ENCODE results near the gene FUCA1. TPM values are rescaled to one million over a fixed set of nuclear protein-coding genes. Genes with fewer than 3 reads are reported as not detected.
"Not testable (repeated sequence)": the region's sequence is repeated elsewhere in the genome, so short reads cannot be mapped to it uniquely, and the experiment has no call there.

FUCA1 gene
- total RNA-seq, 2 experiments from 2014 or later, result 3.6 to 4.1 TPM

DNA sequence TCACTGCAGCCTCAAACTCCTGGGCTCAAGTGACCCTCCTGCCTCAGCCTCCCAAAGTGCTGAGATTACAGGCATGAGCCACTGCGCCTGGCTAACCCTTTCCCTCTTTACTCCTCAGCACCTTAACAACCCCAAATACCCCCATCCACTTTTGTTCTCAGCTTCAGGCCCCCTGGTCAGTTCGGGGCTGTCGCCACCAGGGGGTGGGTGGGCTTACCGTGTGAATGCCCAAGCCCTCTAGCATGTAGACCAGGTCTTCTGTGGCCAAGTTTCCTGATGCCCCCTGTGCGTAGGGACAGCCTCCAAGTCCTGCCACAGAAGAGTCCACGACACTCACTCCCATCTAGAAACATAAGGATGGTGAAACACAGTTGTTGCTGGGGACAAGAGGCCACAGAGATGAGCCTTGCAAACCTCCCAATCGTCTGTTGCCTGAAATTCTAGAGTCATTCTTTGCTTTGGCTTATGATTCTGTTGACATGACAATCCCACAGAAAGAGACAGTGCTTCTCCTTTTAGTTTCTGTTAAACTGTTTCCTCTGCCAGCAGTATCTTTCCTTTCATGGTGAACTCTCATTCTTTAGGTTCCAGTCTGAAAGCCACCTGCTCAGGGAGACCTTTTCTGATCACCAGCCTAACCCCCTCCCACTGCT lies 63.8 kb downstream of the FUCA1 start:
- peak overlapping the region; percentile 54 for H3K4me3 Mint-ChIP-seq

DNA sequence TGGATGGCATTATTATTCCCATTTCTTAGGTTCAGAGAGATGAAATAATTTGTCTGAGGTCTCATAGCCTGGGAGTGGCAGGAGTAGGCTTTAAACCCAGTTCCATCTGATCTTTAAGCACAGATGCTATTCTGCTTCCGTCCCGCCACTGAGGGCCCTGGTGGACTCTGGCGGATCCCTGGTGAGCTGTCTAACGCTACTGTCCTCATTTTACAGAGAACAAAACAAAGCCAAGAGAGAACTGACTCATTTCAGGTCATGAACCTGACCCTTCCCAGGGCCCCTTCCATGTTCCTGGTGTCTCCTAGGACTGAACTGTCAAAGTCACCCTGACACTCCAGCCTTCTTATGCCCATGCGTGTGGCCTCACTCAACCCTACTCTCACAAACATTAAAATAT lies 64.4 kb downstream of the FUCA1 start:
- no peaks in the 10 kb centered on the region for H3K27me3 Mint-ChIP-seq
- no peaks in the 10 kb centered on the region for H3K9me3 Mint-ChIP-seq
- Histone ChIP-seq H3K4me3 (ENCODE audit: low read length) (no peak overlapping the region), H3K36me3 (ENCODE audit: insufficient read depth, low read length) (peaks cover 7% of the 10 kb centered on the region), H3K4me1 (ENCODE audit: insufficient read depth, low read length) (peaks cover 26% of the 10 kb centered on the region), H3K27me3 (ENCODE audit: control insufficient read depth in 1 of 2, insufficient read depth in 2 of 2, low read length in 2 of 2) (no peaks in the 10 kb centered on the region), H3K27ac (ENCODE audit: low read depth in 1 of 2, low read length in 2 of 2) (no peak overlapping the region), H3K9me3 (ENCODE audit: control insufficient read depth in 1 of 2, insufficient read depth in 1 of 2, low read length in 2 of 2) (no peaks in the 10 kb centered on the region)
- CTCF ChIA-PET, result no interaction called here
- ATAC-seq (ENCODE audit: poor library complexity), result no peak
- intact Hi-C loops (cut with DNase I, micrococcal nuclease), result loop anchor here in 1 of 2 experiments (2.0 to 10.0 kb wide), 4 partner anchors 21 to 439 kb away; partner anchors contain the start of genes HMGCL, PNRC2 and ZNF436
- H3K36me3 Mint-ChIP-seq (ENCODE audit: low read depth), result peaks cover 22% of the 10 kb centered on the region
- peak overlapping the region; percentile 49 for H3K27ac Mint-ChIP-seq
- peaks cover 14% of the 10 kb centered on the region for H3K4me1 Mint-ChIP-seq (ENCODE audit: low read depth)
- TF ChIP-seq CTCF (IDR thresholded peaks at IDR 0.05), result no peak
- POLR2A ChIA-PET, result interaction anchor here (0.8 kb wide), 1 partner anchor 22 kb away, joined by 3 read pairs; the partner anchor contains the start of gene HMGCL
- H3K4me3 Mint-ChIP-seq, result peak overlapping the region; percentile 54
- no peak for DNase-seq

More for the DNA sequence above, 63.8 kb downstream of the FUCA1 start:
- Histone ChIP-seq H3K4me3 (ENCODE audit: low read length) (no peak overlapping the region), H3K27ac (ENCODE audit: low read depth in 1 of 2, low read length in 2 of 2) (no peak overlapping the region), H3K27me3 (ENCODE audit: control insufficient read depth in 1 of 2, insufficient read depth in 2 of 2, low read length in 2 of 2) (no peaks in the 10 kb centered on the region), H3K36me3 (ENCODE audit: insufficient read depth, low read length) (peaks cover 7% of the 10 kb centered on the region), H3K9me3 (ENCODE audit: control insufficient read depth in 1 of 2, insufficient read depth in 1 of 2, low read length in 2 of 2) (no peaks in the 10 kb centered on the region), H3K4me1 (ENCODE audit: insufficient read depth, low read length) (peaks cover 19% of the 10 kb centered on the region)
- H3K9me3 Mint-ChIP-seq, result no peaks in the 10 kb centered on the region
- ChIA-PET POLR2A (interaction anchor here (0.8 kb wide), 1 partner anchor 21 kb away, joined by 3 read pairs; the partner anchor contains the start of gene HMGCL), CTCF (no interaction called here)
- no peaks in the 10 kb centered on the region for H3K27me3 Mint-ChIP-seq
- ATAC-seq (ENCODE audit: poor library complexity), result no peak
- no peak for DNase-seq
- peaks cover 22% of the 10 kb centered on the region for H3K36me3 Mint-ChIP-seq (ENCODE audit: low read depth)
- intact Hi-C loops (cut with DNase I, micrococcal nuclease), result loop anchor here in 1 of 2 experiments (5.0 to 10.0 kb wide), 3 partner anchors 33 to 440 kb away; partner anchors contain the start of genes PNRC2 and ZNF436
- peaks cover 14% of the 10 kb centered on the region for H3K4me1 Mint-ChIP-seq (ENCODE audit: low read depth)
- H3K27ac Mint-ChIP-seq, result peak overlapping the region; percentile 49
- no peak for TF ChIP-seq CTCF (IDR thresholded peaks at IDR 0.05)

DNA sequence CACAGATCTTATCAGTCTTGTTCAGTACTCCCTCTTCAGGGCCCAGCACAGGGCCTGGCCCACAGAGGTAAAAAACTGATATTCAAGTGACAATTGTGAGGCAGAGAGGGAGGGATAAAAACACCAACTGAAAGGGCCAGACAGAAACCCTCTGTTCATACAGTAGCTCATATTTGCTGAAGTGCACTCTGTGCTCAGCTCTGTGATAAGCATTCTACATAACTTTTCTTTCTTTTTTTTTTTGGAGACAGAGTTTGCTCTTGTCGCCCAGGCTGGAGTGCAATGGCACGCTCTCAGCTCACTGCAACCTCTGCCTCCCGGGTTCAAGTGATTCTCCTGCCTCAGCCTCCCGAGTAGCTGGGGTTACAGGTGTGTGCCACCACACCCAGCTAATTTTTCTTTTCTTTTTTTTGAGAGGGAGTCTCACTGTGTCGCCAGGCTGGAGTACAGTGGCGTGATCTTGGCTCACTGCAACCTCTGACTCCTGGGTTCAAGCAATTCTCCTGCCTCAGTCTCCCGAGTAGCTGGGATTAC lies 65.2 kb downstream of the FUCA1 start:
- not testable (repeated sequence) for H3K27me3 ChIP-seq (ENCODE audit: control insufficient read depth in 1 of 2, insufficient read depth in 2 of 2, low read length in 2 of 2); H3K9me3 ChIP-seq (ENCODE audit: control insufficient read depth in 1 of 2, insufficient read depth in 1 of 2, low read length in 2 of 2); H3K9me3 Mint-ChIP-seq; H3K27ac ChIP-seq (ENCODE audit: low read depth in 1 of 2, low read length in 2 of 2); H3K4me3 ChIP-seq (ENCODE audit: low read length); ATAC-seq (ENCODE audit: poor library complexity); DNase-seq; H3K27me3 Mint-ChIP-seq; H3K36me3 ChIP-seq (ENCODE audit: insufficient read depth, low read length)
- Mint-ChIP-seq H3K27ac (peak overlapping the region; percentile 92), H3K4me1 (ENCODE audit: low read depth) (peaks cover 14% of the 10 kb centered on the region), H3K36me3 (ENCODE audit: low read depth) (peaks cover 20% of the 10 kb centered on the region), H3K4me3 (peak overlapping the region; percentile 56)
- POLR2A ChIA-PET, result interaction anchor here (3.5 to 4.9 kb wide), 2 partner anchors 12 to 22 kb away, joined by 32 to 40 read pairs; partner anchors contain the start of genes HMGCL and LYPLA2
- peaks cover 27% of the 10 kb centered on the region for H3K4me1 ChIP-seq (ENCODE audit: insufficient read depth, low read length)
- intact Hi-C loops (cut with DNase I, micrococcal nuclease), result loop anchor here in 1 of 2 experiments (2.0 to 10.0 kb wide), 4 partner anchors 22 to 438 kb away; partner anchors contain the start of genes HMGCL, PNRC2 and ZNF436
- CTCF ChIA-PET, result interaction anchor here (4.3 kb wide), 1 partner anchor 31 kb away, joined by 13 read pairs; no protein-coding TSS in a partner anchor

Measured in CD4-positive, alpha-beta T cell (primary cell).